ENCODE results near the gene CADPS2.
A peak's percentile ranks its signal among the peaks of the same experiment; 100 is the strongest.

Gene CADPS2

DNA sequence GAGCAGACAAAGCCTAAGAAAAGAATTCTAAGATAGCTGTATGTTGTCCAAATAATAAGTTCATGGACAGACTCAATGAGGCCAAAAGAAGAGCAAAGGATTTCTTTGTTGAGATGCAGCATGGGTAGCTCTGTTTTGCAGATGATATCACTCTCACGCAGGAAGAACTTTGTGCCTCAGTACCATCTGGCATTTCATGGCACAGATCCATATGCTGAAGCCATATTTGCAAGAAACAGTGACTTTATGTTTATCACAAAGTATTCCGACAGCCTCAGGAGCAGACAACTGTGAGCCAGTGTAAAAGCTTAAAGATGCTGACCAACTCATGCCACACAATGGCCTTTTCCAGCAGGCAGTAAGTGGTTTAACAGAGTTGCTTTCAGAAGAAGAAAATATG is 138.1 kb downstream of the CADPS2 start:
- no peak overlapping the region for H3K27ac ChIP-seq (ENCODE audit: low read depth, low read length)
- H3K4me1 ChIP-seq (ENCODE audit: insufficient read depth, low read length) = peaks cover 69% of the 10 kb centered on the region
- H3K4me3 ChIP-seq (ENCODE audit: low read length) = no peak overlapping the region
- H3K27me3 ChIP-seq (ENCODE audit: insufficient read depth, low read length) = no peaks in the 10 kb centered on the region
- H3K9ac ChIP-seq (ENCODE audit: low read depth, low read length) = no peak overlapping the region
- H3K9me3 ChIP-seq (ENCODE audit: insufficient read depth, low read depth, low read length) = no peaks in the 10 kb centered on the region
- no peaks in the 10 kb centered on the region for H3K36me3 ChIP-seq (ENCODE audit: insufficient read depth, low read length)
- 95% methylated on average over 2 of the region's 2 CpGs for WGBS

DNA sequence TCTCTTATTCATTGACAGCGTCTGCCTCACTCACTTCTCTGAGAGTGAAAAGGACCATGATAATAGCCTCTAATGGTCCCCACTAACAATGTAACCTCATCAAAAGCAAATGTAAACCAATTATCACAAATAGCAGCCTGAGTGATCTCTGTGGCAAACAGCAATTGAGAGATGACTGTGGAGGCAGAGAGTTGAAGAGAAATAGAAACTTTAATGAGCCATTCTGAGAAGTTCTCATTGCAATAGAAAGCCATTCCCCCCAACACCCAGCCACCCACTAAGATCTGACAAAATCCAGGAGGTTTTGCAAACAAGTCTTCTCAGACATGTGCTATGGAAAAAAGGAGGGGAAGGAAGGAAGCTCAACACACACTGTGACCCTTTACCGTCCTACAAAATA is 139.3 kb downstream of the CADPS2 start:
- Histone ChIP-seq H3K9ac (ENCODE audit: low read depth, low read length) (no peak overlapping the region), H3K36me3 (ENCODE audit: insufficient read depth, low read length) (no peaks in the 10 kb centered on the region), H3K27ac (ENCODE audit: low read depth, low read length) (no peak overlapping the region), H3K4me1 (ENCODE audit: insufficient read depth, low read length) (peaks cover 78% of the 10 kb centered on the region), H3K4me3 (ENCODE audit: low read length) (no peak overlapping the region), H3K9me3 (ENCODE audit: insufficient read depth, low read depth, low read length) (no peaks in the 10 kb centered on the region), H3K27me3 (ENCODE audit: insufficient read depth, low read length) (no peaks in the 10 kb centered on the region)
- WGBS = 55% methylated on average over 2 of the region's 2 CpGs

DNA sequence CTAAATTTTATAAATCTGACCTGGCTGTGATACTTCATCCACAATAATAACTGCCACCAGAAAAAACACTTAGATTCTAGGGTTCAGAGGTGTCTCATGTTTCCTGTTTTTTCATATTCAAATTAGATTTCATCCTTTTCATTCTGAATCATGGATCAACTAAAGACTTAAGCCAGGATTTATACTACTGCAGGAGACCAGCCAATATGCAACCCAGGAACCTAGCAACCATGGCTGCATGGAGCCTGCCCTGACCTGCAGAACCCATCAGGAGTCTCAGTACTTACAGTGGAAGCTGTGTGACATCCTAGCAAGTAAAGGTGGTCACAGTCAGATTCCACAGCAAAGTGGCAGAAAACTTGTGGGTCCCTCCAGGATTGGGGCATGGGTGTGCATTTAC is 143.0 kb downstream of the CADPS2 start:
- H3K4me1 ChIP-seq (ENCODE audit: insufficient read depth, low read length) = peaks cover 66% of the 10 kb centered on the region

DNA sequence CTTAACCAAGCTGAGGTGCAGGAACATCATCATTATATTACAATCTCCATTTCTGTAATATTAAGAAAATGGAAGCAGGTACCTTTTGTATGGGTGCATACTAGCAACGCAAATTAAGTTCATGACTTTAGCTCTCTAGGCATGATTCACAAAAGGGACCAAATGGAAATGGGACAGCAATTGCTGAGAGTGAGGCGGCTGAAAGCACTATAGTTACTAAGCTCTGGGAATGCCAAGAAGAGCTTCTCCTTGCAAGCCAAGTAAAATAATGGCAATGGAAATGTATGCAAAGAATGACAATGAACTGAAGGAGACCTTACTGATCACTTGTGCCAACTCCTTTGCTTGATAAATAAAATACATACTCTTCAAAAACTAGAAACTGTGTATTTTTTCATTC is 147.3 kb downstream of the CADPS2 start:
- WGBS = 60% methylated on average over 2 of the region's 2 CpGs
- Histone ChIP-seq H3K36me3 (ENCODE audit: insufficient read depth, low read length) (no peaks in the 10 kb centered on the region), H3K9ac (ENCODE audit: low read depth, low read length) (no peak overlapping the region), H3K27me3 (ENCODE audit: insufficient read depth, low read length) (no peaks in the 10 kb centered on the region), H3K27ac (ENCODE audit: low read depth, low read length) (peak overlapping the region; percentile 53), H3K9me3 (ENCODE audit: insufficient read depth, low read depth, low read length) (no peaks in the 10 kb centered on the region), H3K4me1 (ENCODE audit: insufficient read depth, low read length) (peaks cover 69% of the 10 kb centered on the region), H3K4me3 (ENCODE audit: low read length) (no peak overlapping the region)

More for the DNA sequence above, 143.0 kb downstream of the CADPS2 start:
- Histone ChIP-seq H3K9ac (ENCODE audit: low read depth, low read length) (no peak overlapping the region), H3K27ac (ENCODE audit: low read depth, low read length) (no peak overlapping the region), H3K4me3 (ENCODE audit: low read length) (no peak overlapping the region), H3K36me3 (ENCODE audit: insufficient read depth, low read length) (no peaks in the 10 kb centered on the region), H3K9me3 (ENCODE audit: insufficient read depth, low read depth, low read length) (no peaks in the 10 kb centered on the region), H3K27me3 (ENCODE audit: insufficient read depth, low read length) (no peaks in the 10 kb centered on the region)

DNA sequence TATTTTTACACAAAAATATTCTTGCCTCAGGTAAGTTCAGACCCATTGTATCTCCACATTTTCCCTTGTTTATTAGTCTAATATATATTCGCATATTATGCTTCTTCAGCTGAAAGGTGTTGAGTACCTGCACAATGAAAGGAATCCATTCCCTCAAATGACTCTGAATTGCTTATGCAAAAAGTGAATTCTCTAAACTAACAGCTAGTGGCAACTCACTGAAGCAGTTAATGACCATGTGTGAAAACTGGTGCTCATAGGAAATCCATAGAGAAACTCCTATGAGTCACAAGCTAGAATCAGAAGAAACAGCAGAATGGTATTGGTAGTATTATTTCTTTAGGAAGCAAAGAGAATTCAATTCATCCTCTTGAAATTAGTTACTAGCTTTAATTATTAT is 150.1 kb downstream of the CADPS2 start:
- Histone ChIP-seq H3K9me3 (ENCODE audit: insufficient read depth, low read depth, low read length) (no peaks in the 10 kb centered on the region), H3K27ac (ENCODE audit: low read depth, low read length) (peak overlapping the region; percentile 74), H3K4me1 (ENCODE audit: insufficient read depth, low read length) (peaks cover 56% of the 10 kb centered on the region), H3K4me3 (ENCODE audit: low read length) (peak overlapping the region; percentile 9; the same call in 1 of the 2 replicates), H3K36me3 (ENCODE audit: insufficient read depth, low read length) (no peaks in the 10 kb centered on the region), H3K27me3 (ENCODE audit: insufficient read depth, low read length) (no peaks in the 10 kb centered on the region), H3K9ac (ENCODE audit: low read depth, low read length) (no peak overlapping the region)
- 75% methylated on average over 1 of the region's 1 CpG for WGBS

DNA sequence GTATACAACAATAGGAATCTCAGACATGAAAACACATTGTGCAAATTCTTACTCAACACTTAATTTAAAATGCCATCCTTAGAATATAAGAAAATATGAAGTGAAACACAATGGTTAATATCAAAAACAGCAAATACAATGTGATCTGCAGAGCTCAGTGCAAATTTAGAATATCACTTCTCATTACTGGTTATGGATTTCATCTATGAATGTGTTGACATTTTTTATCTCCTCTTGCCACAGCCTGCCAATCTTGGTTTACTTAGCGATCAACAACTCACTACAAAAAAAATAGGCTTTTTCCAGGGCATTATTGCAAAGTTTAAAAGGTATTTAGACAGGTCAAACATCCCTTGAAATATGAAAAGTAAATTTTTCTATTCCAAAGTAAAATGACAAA is 158.5 kb downstream of the CADPS2 start:
- Histone ChIP-seq H3K9ac (ENCODE audit: low read depth, low read length) (no peak overlapping the region), H3K27ac (ENCODE audit: low read depth, low read length) (no peak overlapping the region), H3K9me3 (ENCODE audit: insufficient read depth, low read depth, low read length) (no peaks in the 10 kb centered on the region), H3K4me1 (ENCODE audit: insufficient read depth, low read length) (peaks cover 7% of the 10 kb centered on the region; the same call in 1 of the 2 replicates), H3K36me3 (ENCODE audit: insufficient read depth, low read length) (no peaks in the 10 kb centered on the region), H3K27me3 (ENCODE audit: insufficient read depth, low read length) (no peaks in the 10 kb centered on the region), H3K4me3 (ENCODE audit: low read length) (no peak overlapping the region)
- WGBS = 60% methylated on average over 1 of the region's 1 CpG

DNA sequence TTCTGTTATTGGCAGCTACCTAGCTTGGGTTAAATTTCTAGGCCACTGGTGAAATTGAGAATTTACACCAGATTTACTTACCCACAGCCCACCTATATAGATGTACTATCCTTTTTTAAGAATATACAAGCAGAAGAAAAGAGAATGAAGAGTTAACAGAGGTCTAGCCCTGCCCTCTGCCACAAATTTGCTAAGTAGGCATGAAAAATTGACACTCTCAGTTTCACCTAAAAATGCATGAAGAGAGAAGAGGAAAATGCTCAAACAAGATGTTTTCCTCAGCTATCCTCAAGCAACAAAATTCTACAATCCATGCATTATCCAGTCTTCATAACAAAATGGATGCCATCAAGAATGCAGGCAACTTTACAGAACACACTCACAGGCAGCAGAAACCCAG is 158.9 kb downstream of the CADPS2 start:
- no peaks in the 10 kb centered on the region for H3K27me3 ChIP-seq (ENCODE audit: insufficient read depth, low read length)
- H3K4me3 ChIP-seq (ENCODE audit: low read length) = no peak overlapping the region
- peaks cover 7% of the 10 kb centered on the region; the same call in 1 of the 2 replicates for H3K4me1 ChIP-seq (ENCODE audit: insufficient read depth, low read length)
- no peaks in the 10 kb centered on the region for H3K36me3 ChIP-seq (ENCODE audit: insufficient read depth, low read length)
- no peaks in the 10 kb centered on the region for H3K9me3 ChIP-seq (ENCODE audit: insufficient read depth, low read depth, low read length)
- no peak overlapping the region for H3K27ac ChIP-seq (ENCODE audit: low read depth, low read length)
- H3K9ac ChIP-seq (ENCODE audit: low read depth, low read length) = no peak overlapping the region

DNA sequence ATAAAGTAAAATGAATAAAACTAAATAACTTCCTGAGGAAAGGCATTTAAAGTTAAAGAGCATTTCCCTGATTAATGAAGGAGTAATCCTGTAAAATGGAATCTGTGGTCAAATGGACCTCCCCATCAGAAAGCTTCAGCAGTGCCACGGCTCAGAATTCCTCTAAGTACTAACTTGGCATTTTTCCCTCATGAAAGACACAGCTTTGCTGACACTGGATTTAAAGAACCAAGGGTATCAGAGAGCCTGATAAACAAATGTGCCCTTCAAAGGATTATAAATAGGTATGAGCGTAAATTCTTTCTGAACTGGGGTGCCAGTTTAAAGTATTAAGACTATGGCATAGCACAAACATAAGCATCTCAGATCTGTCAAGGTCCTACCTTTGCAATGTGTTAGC is 159.4 kb downstream of the CADPS2 start:
- Histone ChIP-seq H3K9ac (ENCODE audit: low read depth, low read length) (no peak overlapping the region), H3K36me3 (ENCODE audit: insufficient read depth, low read length) (no peaks in the 10 kb centered on the region), H3K4me1 (ENCODE audit: insufficient read depth, low read length) (peaks cover 7% of the 10 kb centered on the region; the same call in 1 of the 2 replicates), H3K4me3 (ENCODE audit: low read length) (no peak overlapping the region), H3K27ac (ENCODE audit: low read depth, low read length) (no peak overlapping the region), H3K27me3 (ENCODE audit: insufficient read depth, low read length) (no peaks in the 10 kb centered on the region), H3K9me3 (ENCODE audit: insufficient read depth, low read depth, low read length) (no peaks in the 10 kb centered on the region)
- 93% methylated on average over 2 of the region's 2 CpGs for WGBS

DNA sequence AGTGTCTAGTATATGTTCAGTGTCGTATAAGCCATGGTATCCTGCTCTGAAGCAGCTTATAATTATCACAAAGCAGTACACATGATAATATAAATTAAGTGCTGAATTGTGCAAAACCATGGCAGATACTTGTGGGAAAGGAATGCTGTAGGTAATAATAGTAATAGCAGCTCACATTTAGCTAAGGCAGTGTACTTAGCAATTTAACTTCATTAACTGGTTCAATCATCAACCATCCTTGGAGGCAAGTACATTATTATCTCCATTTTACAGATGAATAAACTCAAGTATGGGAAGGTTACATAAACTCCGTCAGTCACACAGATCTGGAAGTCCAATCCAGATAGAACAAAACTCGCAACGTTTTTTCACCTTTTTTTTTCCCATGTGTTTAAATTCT is 161.9 kb downstream of the CADPS2 start:
- Histone ChIP-seq H3K27me3 (ENCODE audit: insufficient read depth, low read length) (no peaks in the 10 kb centered on the region), H3K4me3 (ENCODE audit: low read length) (no peak overlapping the region), H3K9me3 (ENCODE audit: insufficient read depth, low read depth, low read length) (no peaks in the 10 kb centered on the region), H3K36me3 (ENCODE audit: insufficient read depth, low read length) (no peaks in the 10 kb centered on the region), H3K27ac (ENCODE audit: low read depth, low read length) (no peak overlapping the region), H3K9ac (ENCODE audit: low read depth, low read length) (no peak overlapping the region), H3K4me1 (ENCODE audit: insufficient read depth, low read length) (peaks cover 3% of the 10 kb centered on the region; the same call in 1 of the 2 replicates)
- 94% methylated on average over 3 of the region's 4 CpGs for WGBS

DNA sequence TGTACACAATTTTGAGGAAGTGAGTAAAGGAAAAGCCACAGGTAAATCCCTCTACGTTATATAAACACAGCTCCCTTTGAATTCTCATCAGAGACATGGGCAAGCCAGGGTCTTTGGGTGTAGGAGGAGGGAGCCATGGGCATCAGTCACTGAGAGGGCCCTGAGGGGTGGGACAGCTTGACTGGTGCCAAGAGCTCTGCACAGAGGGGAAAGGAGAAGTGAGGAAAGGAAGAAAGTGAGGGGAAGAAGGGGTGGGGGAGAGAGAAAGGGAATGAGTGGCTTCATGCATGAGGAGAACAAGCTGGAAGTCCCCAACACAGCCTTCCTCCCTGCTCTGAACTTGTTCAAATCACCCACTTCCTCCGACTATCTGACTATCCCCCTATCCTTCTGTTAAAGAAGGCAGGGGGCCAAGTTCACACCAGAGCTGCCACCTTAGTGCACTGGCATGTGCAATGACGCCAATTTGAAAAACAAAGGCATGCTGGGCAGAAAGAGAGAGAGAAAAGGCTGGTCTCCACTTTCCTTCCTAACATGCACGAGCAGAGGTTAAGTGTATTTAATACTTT is 167.2 kb downstream of the CADPS2 start:
- 67% methylated on average over 2 of the region's 4 CpGs for WGBS
- H3K4me3 ChIP-seq (ENCODE audit: low read length) = no peak overlapping the region
- H3K27ac ChIP-seq (ENCODE audit: low read depth, low read length) = no peak overlapping the region
- H3K4me1 ChIP-seq (ENCODE audit: insufficient read depth, low read length) = peaks cover 13% of the 10 kb centered on the region
- H3K27me3 ChIP-seq (ENCODE audit: insufficient read depth, low read length) = no peaks in the 10 kb centered on the region
- no peak overlapping the region for H3K9ac ChIP-seq (ENCODE audit: low read depth, low read length)
- no peaks in the 10 kb centered on the region for H3K9me3 ChIP-seq (ENCODE audit: insufficient read depth, low read depth, low read length)
- H3K36me3 ChIP-seq (ENCODE audit: insufficient read depth, low read length) = no peaks in the 10 kb centered on the region

DNA sequence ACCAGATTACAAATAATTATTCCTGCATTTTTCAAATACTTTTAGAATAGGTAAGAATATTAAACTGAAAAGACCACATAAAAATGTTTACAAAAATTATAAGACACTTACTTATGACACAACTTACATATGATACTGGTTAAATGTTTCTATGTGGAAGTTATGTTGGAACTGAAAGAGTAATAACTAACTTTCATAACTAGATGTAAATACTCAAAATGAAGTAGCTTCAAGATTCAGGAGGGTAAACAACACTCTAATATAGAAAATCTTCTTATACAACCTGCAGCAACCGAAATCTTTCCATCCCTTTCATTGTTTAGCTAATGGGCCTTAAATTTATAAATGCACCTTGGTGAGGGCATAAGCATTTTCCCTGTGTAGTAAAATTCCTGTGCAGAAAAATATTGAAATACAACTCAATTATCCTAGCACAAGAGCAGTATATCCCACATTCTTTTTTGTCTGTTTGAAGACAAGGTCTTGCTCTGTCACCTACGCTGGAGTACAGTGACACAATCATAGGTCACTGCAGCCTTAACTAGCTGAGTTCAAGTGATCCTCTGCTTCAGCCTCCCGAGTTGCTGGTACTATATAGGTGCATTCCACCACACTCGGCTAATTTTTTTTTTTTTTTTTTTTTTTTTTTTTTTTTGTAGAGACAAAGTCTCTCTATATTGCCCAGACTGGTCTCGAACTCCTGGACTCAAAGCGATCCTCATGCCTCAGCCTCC is 168.7 kb downstream of the CADPS2 start:
- no peak overlapping the region for H3K9ac ChIP-seq (ENCODE audit: low read depth, low read length)
- H3K27ac ChIP-seq (ENCODE audit: low read depth, low read length) = no peak overlapping the region
- H3K4me3 ChIP-seq (ENCODE audit: low read length) = no peak overlapping the region
- no peaks in the 10 kb centered on the region for H3K9me3 ChIP-seq (ENCODE audit: insufficient read depth, low read depth, low read length)
- H3K4me1 ChIP-seq (ENCODE audit: insufficient read depth, low read length) = peaks cover 13% of the 10 kb centered on the region
- no peaks in the 10 kb centered on the region for H3K36me3 ChIP-seq (ENCODE audit: insufficient read depth, low read length)
- H3K27me3 ChIP-seq (ENCODE audit: insufficient read depth, low read length) = no peaks in the 10 kb centered on the region
- WGBS = 94% methylated on average over 4 of the region's 6 CpGs

All from HUES64 (cell line).